Gastrocnemius medialis (tissue), 4 donors: ENCODE data around the gene SUSD1.

Experiments used
- POLR2A ChIP-seq, 2 donors: fragments of 450-650 bp; IDR thresholded peaks; one replicate each; pipeline ENCODE4 v1.6.1; 2017; ENCODE audit warnings: antibody characterized with exemption in 2 of 2, mild to moderate bottlenecking in 2 of 2, moderate library complexity in 2 of 2
- TF ChIP-seq, protein P1 (sequence below), 5 experiments: fragments of 450-650 bp in 3 of 5; fragments of 200-600 bp in 2 of 5; sonication (generic) in 2 of 5; IDR thresholded peaks in 4 of 5; conservative IDR thresholded peaks in 1 of 5; 1 replicate in 4 of 5; 2 replicates in 1 of 5; pipeline ENCODE4 v1.5.1; 2016 to 2019; ENCODE audit warnings: antibody characterized with exemption in 5 of 5, mild to moderate bottlenecking in 3 of 5, moderate library complexity in 3 of 5

DNA sequence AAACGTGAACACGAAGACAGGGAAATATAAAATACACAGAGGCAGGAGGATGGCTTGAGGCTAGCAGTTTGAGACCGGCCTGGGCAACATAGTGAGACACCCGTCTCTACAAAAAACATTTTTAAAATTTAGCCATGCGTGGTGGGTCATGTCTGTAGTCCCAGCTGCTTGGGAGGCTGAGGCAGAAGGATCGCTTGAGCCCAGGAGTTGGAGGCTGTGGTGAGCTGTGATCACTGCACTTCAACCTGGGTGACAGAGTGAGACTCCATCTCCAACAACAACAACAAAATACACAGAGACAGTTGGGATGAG lies 55.1 kb downstream of the SUSD1 start:
- TF ChIP-seq, protein P1, sequence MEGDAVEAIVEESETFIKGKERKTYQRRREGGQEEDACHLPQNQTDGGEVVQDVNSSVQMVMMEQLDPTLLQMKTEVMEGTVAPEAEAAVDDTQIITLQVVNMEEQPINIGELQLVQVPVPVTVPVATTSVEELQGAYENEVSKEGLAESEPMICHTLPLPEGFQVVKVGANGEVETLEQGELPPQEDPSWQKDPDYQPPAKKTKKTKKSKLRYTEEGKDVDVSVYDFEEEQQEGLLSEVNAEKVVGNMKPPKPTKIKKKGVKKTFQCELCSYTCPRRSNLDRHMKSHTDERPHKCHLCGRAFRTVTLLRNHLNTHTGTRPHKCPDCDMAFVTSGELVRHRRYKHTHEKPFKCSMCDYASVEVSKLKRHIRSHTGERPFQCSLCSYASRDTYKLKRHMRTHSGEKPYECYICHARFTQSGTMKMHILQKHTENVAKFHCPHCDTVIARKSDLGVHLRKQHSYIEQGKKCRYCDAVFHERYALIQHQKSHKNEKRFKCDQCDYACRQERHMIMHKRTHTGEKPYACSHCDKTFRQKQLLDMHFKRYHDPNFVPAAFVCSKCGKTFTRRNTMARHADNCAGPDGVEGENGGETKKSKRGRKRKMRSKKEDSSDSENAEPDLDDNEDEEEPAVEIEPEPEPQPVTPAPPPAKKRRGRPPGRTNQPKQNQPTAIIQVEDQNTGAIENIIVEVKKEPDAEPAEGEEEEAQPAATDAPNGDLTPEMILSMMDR (IDR thresholded peaks at IDR 0.05 in 4 of 5, conservative IDR thresholded peaks at IDR 0.05 in 1 of 5) = no peak
- no peak for TF ChIP-seq POLR2A (IDR thresholded peaks at IDR 0.05)
